B cell (primary cell): ENCODE data around the gene STARD10. TPM values are rescaled to one million over a fixed set of nuclear protein-coding genes. Genes with fewer than 3 reads are reported as not detected.
A peak's percentile ranks its signal among the peaks of the same experiment; 100 is the strongest.

Experiments
- ATAC-seq: fragments of 200-7000 bp; cut with Tn5 transposase; one replicate; pipeline ENCODE4 v1.10.0; 2021; ENCODE audit warnings: low read depth, mild to moderate bottlenecking, moderate number of reproducible peaks, moderate library complexity
- CTCF ChIA-PET: fragments of 350-600 bp; sonication (Branson Sonifier 250); formaldehyde crosslinking; loops from one replicate; lab custom pipeline; 2021; ENCODE audit warnings: antibody characterized with exemption, inconsistent platforms; lab: Charles Lee
- POLR2A ChIA-PET: fragments of 350-600 bp; sonication (Branson Sonifier 250); formaldehyde crosslinking; loops from one replicate; lab custom pipeline; 2021; ENCODE audit warnings: antibody characterized with exemption; lab: Charles Lee
- DNase-seq: peaks from one replicate; pipeline ENCODE4 v3.0.0; 2013
- H2AFZ ChIP-seq: 2 replicates; pipeline ENCODE4 v1.6.1; 2012; ENCODE audit warnings: mild to moderate bottlenecking, low read depth, low read length; ENCODE audit not compliant: insufficient read depth, poor library complexity, severe bottlenecking
- H3K27ac ChIP-seq, 2 donors: 1 replicate in 1 of 2; 2 replicates in 1 of 2; pipeline ENCODE4 v1.5.1; 2012 to 2013; ENCODE audit warnings: low read length in 2 of 2, mild to moderate bottlenecking in 2 of 2, moderate library complexity in 1 of 2
- H3K27me3 ChIP-seq, 4 experiments: fragments of 200-600 bp in 1 of 4; sonication (generic) in 1 of 4; replicated peaks in 1 of 4; 1 replicate in 2 of 4; 2 replicates in 2 of 4; pipeline versions ENCODE4 v1.6.1 to v1.7.0; 2013 to 2016; ENCODE audit warnings: low read length in 3 of 4, mild to moderate bottlenecking in 2 of 4, mixed read lengths in 1 of 4, moderate library complexity in 1 of 4; ENCODE audit not compliant: insufficient read depth in 4 of 4, control insufficient read depth in 3 of 4; ENCODE audit errors: control extremely low read depth in 1 of 4
- H3K36me3 ChIP-seq, 2 experiments: replicated peaks in 1 of 2; 1 replicate in 1 of 2; 2 replicates in 1 of 2; pipeline versions ENCODE4 v1.6.1 to v1.7.1; 2013; ENCODE audit warnings: low read length in 1 of 2; ENCODE audit not compliant: insufficient read depth in 2 of 2, control insufficient read depth in 1 of 2; ENCODE audit errors: control extremely low read depth in 1 of 2, extremely low read depth in 1 of 2
- H3K4me1 ChIP-seq, 2 donors: fragments of 200-600 bp in 1 of 2; sonication (generic) in 1 of 2; 1 replicate in 1 of 2; 2 replicates in 1 of 2; pipeline versions ENCODE4 v1.5.1 to v1.6.1; 2013 to 2017; ENCODE audit warnings: low read length in 2 of 2; ENCODE audit not compliant: control insufficient read depth in 2 of 2, insufficient read depth in 2 of 2
- H3K4me2 ChIP-seq: replicated peaks from 2 replicates; pipeline ENCODE3; 2012; ENCODE audit warnings: mild to moderate bottlenecking, low read depth, low read length; ENCODE audit not compliant: poor library complexity, severe bottlenecking
- H3K4me3 ChIP-seq, 5 experiments: fragments of 200-600 bp in 1 of 5; sonication (generic) in 1 of 5; 1 replicate in 3 of 5; 2 replicates in 2 of 5; pipeline versions ENCODE4 v1.5.1 to v1.7.0; 2011 to 2016; ENCODE audit warnings: low read length in 4 of 5, mild to moderate bottlenecking in 4 of 5, low read depth in 2 of 5, control low read depth in 1 of 5, moderate library complexity in 1 of 5; ENCODE audit not compliant: insufficient read depth in 1 of 5; ENCODE audit errors: control extremely low read depth in 1 of 5, extremely low read depth in 1 of 5
- H3K79me2 ChIP-seq: fragments of 200-600 bp; sonication (generic); one replicate; pipeline ENCODE4 v1.6.0; 2016; ENCODE audit warnings: low read length; ENCODE audit not compliant: control insufficient read depth, insufficient read depth
- H3K9ac ChIP-seq: fragments of 200-600 bp; sonication (generic); 2 replicates; pipeline ENCODE4 v1.6.1; 2017; ENCODE audit warnings: mild to moderate bottlenecking, low read length, moderate library complexity
- H3K9me3 ChIP-seq, 3 donors: one replicate each; pipeline versions ENCODE4 v1.6.1 to v1.7.1; 2013; ENCODE audit warnings: low read length in 2 of 3; ENCODE audit not compliant: control insufficient read depth in 2 of 3, insufficient read depth in 1 of 3; ENCODE audit errors: control extremely low read depth in 1 of 3
- H4K20me1 ChIP-seq: 2 replicates; pipeline ENCODE4 v1.6.0; 2012; ENCODE audit warnings: mild to moderate bottlenecking, low read length; ENCODE audit not compliant: insufficient read depth, control insufficient read depth, poor library complexity, severe bottlenecking
- H3K27ac Mint-ChIP-seq: one replicate; pipeline ENCODE4 v1.8.0; 2021; ENCODE audit warnings: mixed read lengths
- H3K27me3 Mint-ChIP-seq: one replicate; pipeline ENCODE4 v1.8.0; 2021; ENCODE audit warnings: mixed read lengths
- H3K4me1 Mint-ChIP-seq: one replicate; pipeline ENCODE4 v1.8.0; 2021; ENCODE audit warnings: mixed read lengths
- H3K4me3 Mint-ChIP-seq: one replicate; pipeline ENCODE4 v1.8.0; 2021; ENCODE audit warnings: mixed read lengths
- H3K9me3 Mint-ChIP-seq: one replicate; pipeline ENCODE4 v1.8.0; 2022; ENCODE audit warnings: mixed read lengths; ENCODE audit not compliant: insufficient read depth
- CTCF ChIP-seq: fragments of 200-600 bp; IDR thresholded peaks from one replicate; pipeline ENCODE4 v1.8.0; 2022; ENCODE audit warnings: antibody characterized with exemption, mild to moderate bottlenecking
- EZH2 ChIP-seq: IDR thresholded peaks from 2 replicates; pipeline ENCODE4 v1.6.1; 2012; ENCODE audit warnings: borderline replicate concordance, low read depth, mild to moderate bottlenecking, moderate library complexity, low read length; ENCODE audit not compliant: insufficient read depth, poor library complexity, severe bottlenecking
- WGBS: methylation state at CpG from one replicate; pipeline ENCODE4 v1.1.5; 2013; ENCODE audit warnings: missing lambda C conversion rate; ENCODE audit not compliant: insufficient coverage; 5-methylcytosine and 5-hydroxymethylcytosine counted together
- intact Hi-C: fragments of 100-400 bp; cut with micrococcal nuclease; formaldehyde crosslinking; loops from one replicate; pipeline ENCODE4 v1.10.0; 2022
- polyA plus RNA-seq: library from polyadenylated mRNA; depleted of rRNA; stranded (reverse); fragments of >200 nt; gene quantifications from 2 replicates; pipeline ENCODE4 v1.2.3, GENCODE V29; 2012
- total RNA-seq, 2 donors: library from RNA; stranded (reverse); fragments of 120-200 nt in 1 of 2; gene quantifications; 1 replicate in 1 of 2; 2 replicates in 1 of 2; pipeline versions ENCODE4 v1.2.3 to v1.2.4, GENCODE V29; 2013 to 2022

The STARD10 gene
- total and polyA plus RNA-seq, 2 donors (not counting 1 experiment from before 2014, with no cell fraction given) = 37.5 to 39.2 TPM

GRCh38 chr11:72742513-72743320 is 51.1 kb downstream of the STARD10 start:
- peaks cover 30% of the 10 kb centered on the region for H4K20me1 ChIP-seq
- H3K9me3 ChIP-seq = no peaks in the 10 kb centered on the region
- Mint-ChIP-seq H3K9me3 (no peaks in the 10 kb centered on the region), H3K4me1 (peaks cover 94% of the 10 kb centered on the region), H3K27ac (peak overlapping the region; percentile 91), H3K4me3 (peak overlapping the region; percentile 69), H3K27me3 (no peaks in the 10 kb centered on the region)
- CTCF ChIA-PET = interaction anchor here (1.1 to 15.9 kb wide), 2 partner anchors 11 to 18 kb away, joined by 3 to 142 read pairs; no protein-coding TSS in a partner anchor
- H3K36me3 ChIP-seq = peaks cover 0 to 12% of the 10 kb centered on the region in 2 experiments
- ATAC-seq (no peak), DNase-seq (no peak)
- H3K79me2 ChIP-seq = peaks cover 95% of the 10 kb centered on the region
- WGBS = 91% methylated on average over 4 of the region's 7 CpGs
- peaks cover 93 to 99% of the 10 kb centered on the region in 2 donors for H3K4me1 ChIP-seq
- H3K27ac ChIP-seq = peak overlapping the region; percentile 97 to 99
- H3K4me2 ChIP-seq = peak overlapping the region; percentile 83
- POLR2A ChIA-PET = interaction anchor here (1.2 kb wide), 1 partner anchor 14 kb away, joined by 4 read pairs; no protein-coding TSS in a partner anchor
- no peak overlapping the region for H3K4me3 ChIP-seq
- H3K9ac ChIP-seq = no peak overlapping the region
- H2AFZ ChIP-seq = no peak overlapping the region
- intact Hi-C loops = no loop called here
- TF ChIP-seq EZH2 (no peak), CTCF (no peak)
- H3K27me3 ChIP-seq = no peaks in the 10 kb centered on the region
